Tibial artery (tissue), 4 donors: ENCODE results near the gene COL4A3.

Experiments used
- DNase-seq, 2 donors: peaks; one replicate each; pipeline ENCODE4 v3.0.0-alpha.2; 2019
- H3K27ac ChIP-seq, 2 donors: fragments of 200-600 bp; sonication (generic) in 1 of 2; 1 replicate in 1 of 2; 2 replicates in 1 of 2; pipeline ENCODE4 v1.5.1; 2018 to 2019; ENCODE audit warnings: mild to moderate bottlenecking in 1 of 2
- H3K27me3 ChIP-seq, 2 donors: fragments of 200-600 bp; sonication (generic) in 1 of 2; one replicate each; pipeline versions ENCODE4 v1.5.1 to v1.6.0; 2016 to 2019
- H3K36me3 ChIP-seq, 3 donors: fragments of 200-600 bp; sonication (generic) in 2 of 3; one replicate each; pipeline ENCODE4 v1.5.1; 2016 to 2019; ENCODE audit warnings: mild to moderate bottlenecking in 2 of 3
- H3K4me1 ChIP-seq, 4 donors: fragments of 200-600 bp; sonication (generic) in 2 of 4; 1 replicate in 3 of 4; 2 replicates in 1 of 4; pipeline ENCODE4 v1.5.1; 2016 to 2019
- H3K4me3 ChIP-seq, 2 donors: fragments of 200-600 bp; sonication (generic) in 1 of 2; 1 replicate in 1 of 2; 2 replicates in 1 of 2; pipeline ENCODE4 v1.5.1; 2018 to 2019; ENCODE audit warnings: mild to moderate bottlenecking in 2 of 2
- H3K9me3 ChIP-seq, 3 donors: fragments of 200-600 bp; sonication (generic) in 1 of 3; one replicate each; pipeline ENCODE4 v1.5.1; 2016 to 2019
- intact Hi-C: fragments of 100-400 bp; cut with DNase I; formaldehyde crosslinking; loops from one replicate; pipeline ENCODE4 v1.15.0; 2023; ENCODE audit warnings: low total_unique reads
- TF ChIP-seq, protein P1 (sequence below), 2 experiments: fragments of 200-600 bp in 1 of 2; fragments of 450-650 bp in 1 of 2; IDR thresholded peaks; one replicate each; pipeline ENCODE4 v1.5.1; 2017 to 2019; ENCODE audit warnings: antibody characterized with exemption in 2 of 2, mild to moderate bottlenecking in 1 of 2, moderate library complexity in 1 of 2

Gene COL4A3

DNA sequence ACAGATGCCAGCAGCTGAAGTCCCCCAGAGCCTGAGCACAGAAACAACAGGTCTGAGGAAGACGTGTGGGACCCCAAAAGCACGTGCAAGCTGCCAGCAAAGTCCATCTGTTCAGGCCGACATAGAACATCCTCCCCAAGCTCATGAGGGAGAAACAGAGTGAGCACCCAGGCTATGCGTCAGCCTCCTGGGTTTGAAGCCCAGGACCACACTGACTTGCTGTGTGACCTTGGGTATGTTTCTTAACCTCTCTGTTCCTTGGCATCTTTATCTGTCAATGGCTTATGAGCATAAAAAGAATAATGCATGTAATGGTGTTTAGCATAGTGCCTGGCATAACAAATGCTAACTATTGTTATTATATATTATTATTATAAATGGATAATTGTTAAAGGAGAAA, 40.7 kb upstream of the COL4A3 start:
- intact Hi-C loops = no loop called here
- no peaks in the 10 kb centered on the region for H3K9me3 ChIP-seq

DNA sequence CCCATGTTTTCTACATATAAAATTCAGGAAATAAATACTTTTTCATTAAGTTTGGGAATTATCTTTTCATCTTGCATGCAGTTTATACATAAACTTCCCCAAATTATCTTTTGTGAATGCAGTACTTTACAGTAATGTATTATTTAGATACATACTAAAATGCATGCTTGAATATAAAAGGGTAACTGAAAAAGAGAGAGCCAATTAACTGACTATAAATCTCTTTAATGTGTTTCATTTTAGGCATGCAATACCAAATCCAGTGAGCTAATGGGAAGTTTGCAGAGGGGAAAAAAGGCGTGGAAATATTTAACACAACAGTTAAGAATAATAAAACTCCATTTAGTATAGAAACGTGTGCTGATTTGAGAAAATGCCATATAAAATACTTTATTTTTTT, 39.6 kb upstream of the COL4A3 start:
- H3K27me3 ChIP-seq = peaks cover 0 to 2% of the 10 kb centered on the region in 2 donors
- no peak overlapping the region for H3K4me3 ChIP-seq
- H3K27ac ChIP-seq = no peak overlapping the region
- H3K4me1 ChIP-seq = no peaks in the 10 kb centered on the region
- no peaks in the 10 kb centered on the region for H3K9me3 ChIP-seq
- intact Hi-C loops = loop anchor here (5.0 kb wide), 1 partner anchor 117 kb away; no protein-coding TSS in a partner anchor
- H3K36me3 ChIP-seq = no peaks in the 10 kb centered on the region
- TF ChIP-seq, protein P1, sequence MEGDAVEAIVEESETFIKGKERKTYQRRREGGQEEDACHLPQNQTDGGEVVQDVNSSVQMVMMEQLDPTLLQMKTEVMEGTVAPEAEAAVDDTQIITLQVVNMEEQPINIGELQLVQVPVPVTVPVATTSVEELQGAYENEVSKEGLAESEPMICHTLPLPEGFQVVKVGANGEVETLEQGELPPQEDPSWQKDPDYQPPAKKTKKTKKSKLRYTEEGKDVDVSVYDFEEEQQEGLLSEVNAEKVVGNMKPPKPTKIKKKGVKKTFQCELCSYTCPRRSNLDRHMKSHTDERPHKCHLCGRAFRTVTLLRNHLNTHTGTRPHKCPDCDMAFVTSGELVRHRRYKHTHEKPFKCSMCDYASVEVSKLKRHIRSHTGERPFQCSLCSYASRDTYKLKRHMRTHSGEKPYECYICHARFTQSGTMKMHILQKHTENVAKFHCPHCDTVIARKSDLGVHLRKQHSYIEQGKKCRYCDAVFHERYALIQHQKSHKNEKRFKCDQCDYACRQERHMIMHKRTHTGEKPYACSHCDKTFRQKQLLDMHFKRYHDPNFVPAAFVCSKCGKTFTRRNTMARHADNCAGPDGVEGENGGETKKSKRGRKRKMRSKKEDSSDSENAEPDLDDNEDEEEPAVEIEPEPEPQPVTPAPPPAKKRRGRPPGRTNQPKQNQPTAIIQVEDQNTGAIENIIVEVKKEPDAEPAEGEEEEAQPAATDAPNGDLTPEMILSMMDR (IDR thresholded peaks at IDR 0.05) = no peak
- no peak for DNase-seq

More for the DNA sequence above, 40.7 kb upstream of the COL4A3 start:
- Histone ChIP-seq H3K4me1 (no peaks in the 10 kb centered on the region), H3K27ac (no peak overlapping the region), H3K27me3 (peaks cover 0 to 2% of the 10 kb centered on the region in 2 donors), H3K36me3 (no peaks in the 10 kb centered on the region), H3K4me3 (no peak overlapping the region)
- TF ChIP-seq, protein P1 (IDR thresholded peaks at IDR 0.05) = no peak
- DNase-seq = no peak

DNA sequence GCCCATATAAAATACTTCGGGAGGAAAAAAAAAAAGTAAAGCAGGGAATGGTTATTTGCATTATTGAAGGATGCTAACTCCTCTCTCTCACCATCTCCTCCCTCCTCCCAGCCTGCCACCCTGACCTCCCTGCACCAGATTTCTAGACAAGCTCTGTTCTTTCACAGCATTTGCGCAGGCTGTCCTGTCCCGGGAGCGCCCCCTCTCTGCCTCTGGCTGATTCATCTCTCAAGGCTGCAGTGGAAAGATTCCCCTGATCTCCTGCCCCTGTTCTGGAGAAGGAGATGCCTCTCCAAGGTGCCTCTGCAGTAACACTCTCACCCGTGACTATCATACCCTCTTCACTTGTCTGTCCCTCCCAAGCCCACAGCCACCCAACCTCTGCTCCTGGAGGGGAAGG, 38.9 kb upstream of the COL4A3 start:
- Histone ChIP-seq H3K9me3 (no peaks in the 10 kb centered on the region), H3K36me3 (no peaks in the 10 kb centered on the region), H3K27ac (no peak overlapping the region), H3K27me3 (peaks cover 0 to 2% of the 10 kb centered on the region in 2 donors), H3K4me1 (no peaks in the 10 kb centered on the region), H3K4me3 (no peak overlapping the region)
- DNase-seq = no peak
- TF ChIP-seq, protein P1 (IDR thresholded peaks at IDR 0.05) = no peak
- intact Hi-C loops = loop anchor here (5.0 kb wide), 1 partner anchor 117 kb away; no protein-coding TSS in a partner anchor

DNA sequence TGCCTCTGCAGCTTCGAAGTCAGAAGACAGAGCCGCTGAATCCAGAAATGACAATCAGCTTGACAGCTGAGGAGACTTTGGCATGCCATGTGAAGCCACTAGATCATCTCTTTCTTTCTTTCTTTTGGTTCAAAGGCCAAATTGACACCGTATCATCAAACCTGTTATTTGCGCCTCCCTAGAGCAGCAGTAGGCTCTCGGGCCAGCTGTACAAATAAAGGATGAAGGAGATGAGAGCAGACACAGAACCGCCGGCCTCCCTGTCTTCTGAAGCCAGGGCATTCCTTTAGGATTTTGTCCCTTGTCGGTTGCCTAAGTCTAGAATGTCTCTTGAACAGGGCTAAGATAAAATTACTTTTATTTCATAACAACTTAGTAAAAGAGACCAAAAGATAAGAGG, 37.2 kb upstream of the COL4A3 start:
- TF ChIP-seq, protein P1 (IDR thresholded peaks at IDR 0.05) = no peak
- no peak overlapping the region for H3K27ac ChIP-seq
- no peaks in the 10 kb centered on the region for H3K4me1 ChIP-seq
- H3K36me3 ChIP-seq = no peaks in the 10 kb centered on the region
- no peak for DNase-seq
- no peaks in the 10 kb centered on the region for H3K9me3 ChIP-seq
- H3K27me3 ChIP-seq = peaks cover 0 to 2% of the 10 kb centered on the region in 2 donors
- intact Hi-C loops = loop anchor here (5.0 kb wide), 1 partner anchor 115 kb away; no protein-coding TSS in a partner anchor
- no peak overlapping the region for H3K4me3 ChIP-seq

DNA sequence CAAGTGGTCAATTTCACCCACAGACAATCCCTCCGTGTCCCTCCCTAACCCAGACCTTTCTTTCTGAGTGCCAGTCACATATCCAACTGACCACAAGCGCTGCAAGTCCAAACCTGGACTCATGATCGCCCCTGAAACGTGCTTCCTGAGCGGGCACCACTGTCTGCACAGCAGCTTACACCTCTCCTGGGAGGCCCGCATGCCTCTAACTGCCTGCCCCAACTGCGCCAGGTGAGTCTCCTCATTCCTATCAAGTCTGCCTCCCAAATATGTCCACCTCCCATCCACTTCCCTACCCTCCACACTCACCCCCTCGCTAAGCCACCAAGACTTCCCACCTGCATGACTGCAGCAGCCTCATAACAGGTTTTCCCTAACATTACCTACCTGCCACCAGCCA, 33.8 kb upstream of the COL4A3 start:
- H3K4me3 ChIP-seq = no peak overlapping the region
- DNase-seq = no peak
- H3K9me3 ChIP-seq = no peaks in the 10 kb centered on the region
- no peaks in the 10 kb centered on the region for H3K36me3 ChIP-seq
- no peak overlapping the region for H3K27ac ChIP-seq
- intact Hi-C loops = no loop called here
- TF ChIP-seq, protein P1 (IDR thresholded peaks at IDR 0.05) = no peak
- H3K4me1 ChIP-seq = no peaks in the 10 kb centered on the region
- peaks cover 0 to 1% of the 10 kb centered on the region in 2 donors for H3K27me3 ChIP-seq

DNA sequence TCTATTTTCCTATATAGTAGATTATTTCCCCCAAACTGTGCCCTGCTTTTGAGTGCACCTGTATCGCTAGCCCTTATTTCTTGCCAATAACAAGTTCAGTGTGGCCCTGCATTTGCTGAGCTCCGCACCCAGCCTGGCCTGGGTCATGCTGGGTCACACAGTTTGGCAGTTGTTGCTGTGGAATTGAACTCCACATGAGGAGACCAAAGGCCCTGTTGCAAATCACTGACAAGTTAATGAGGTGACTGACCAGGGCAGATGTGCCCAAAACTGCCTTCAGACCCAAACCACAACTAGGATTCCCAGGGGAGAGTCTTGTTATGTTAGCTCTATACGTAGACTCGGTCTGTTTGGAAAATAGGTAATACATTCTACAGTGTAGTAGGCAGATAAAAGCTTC, 31.4 kb upstream of the COL4A3 start:
- Histone ChIP-seq H3K27me3 (no peaks in the 10 kb centered on the region), H3K9me3 (no peaks in the 10 kb centered on the region), H3K4me3 (no peak overlapping the region), H3K4me1 (no peaks in the 10 kb centered on the region), H3K27ac (no peak overlapping the region), H3K36me3 (no peaks in the 10 kb centered on the region)
- no peak for DNase-seq
- TF ChIP-seq, protein P1 (IDR thresholded peaks at IDR 0.05) = no peak
- intact Hi-C loops = no loop called here
